ENCODE results near the gene POLR1F. TPM values are rescaled to one million over a fixed set of nuclear protein-coding genes. Genes with fewer than 3 reads are reported as not detected.

The POLR1F gene
- total and polyA plus RNA-seq, 9 of the 15 experiments (the other 6 are each of a cell fraction or from before 2014, with no cell fraction given) = 17.5 to 95.3 (median 32.7) TPM

DNA sequence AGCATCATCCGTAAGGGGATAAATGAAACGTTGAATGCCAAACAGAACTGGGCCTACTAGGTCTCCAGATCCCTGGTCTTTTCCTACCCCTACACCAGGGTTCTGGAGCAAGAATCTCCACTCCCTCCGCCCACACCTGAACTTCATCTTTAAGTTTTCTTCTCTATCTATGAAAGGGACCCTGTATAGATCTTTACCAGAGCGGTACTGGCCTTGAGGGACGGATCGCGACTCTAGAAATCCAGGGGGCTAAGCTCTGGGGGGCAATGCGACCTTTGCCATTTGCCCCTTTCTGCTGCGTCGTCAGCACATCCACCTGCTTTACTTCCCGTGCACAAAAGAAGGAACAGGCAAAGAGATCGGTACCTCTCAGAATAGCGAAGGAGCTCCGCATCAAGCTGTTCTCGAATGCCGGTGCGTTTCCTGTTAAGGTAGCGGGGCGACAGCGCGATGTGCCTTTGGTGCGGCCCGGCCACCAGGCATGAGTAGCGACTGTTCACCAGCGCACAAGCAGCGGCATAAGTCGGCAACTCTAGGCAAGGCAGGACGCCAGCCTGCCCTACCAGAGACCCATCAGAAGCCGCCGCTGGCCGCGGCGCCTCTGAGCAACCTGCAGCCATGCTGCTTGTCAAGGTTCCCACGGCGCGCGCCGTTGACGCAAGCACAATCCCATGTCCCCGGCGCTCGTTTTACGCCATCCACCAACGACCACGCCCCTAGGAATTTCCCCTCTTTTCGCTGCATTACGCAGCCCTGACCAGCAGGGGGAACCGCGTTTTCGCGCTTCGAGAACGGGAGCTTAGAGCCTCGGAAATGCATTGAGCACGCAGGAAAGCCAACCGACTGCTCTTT, at the start of gene POLR1F (continued):
- TF ChIP-seq NFIC (IDR thresholded peaks at IDR 0.05) (0 out of 2 replicates have a peak, but pooled peaks have one; percentile 23), NBN (IDR thresholded peaks at IDR 0.05; ENCODE audit: low read depth) (peak; percentile 89), ESRRA (IDR thresholded peaks at IDR 0.05; ENCODE audit: borderline replicate concordance, low read depth) (peak; percentile 51; the same call in 1 of the 2 replicates), KHSRP (IDR thresholded peaks at IDR 0.05) (peak; percentile 83), ZNF830 (CRISPR knock-in tag; IDR thresholded peaks at IDR 0.05) (0 out of 2 replicates have a peak, but pooled peaks have one; percentile 14), TBL1XR1 (IDR thresholded peaks at IDR 0.05; ENCODE audit: low read length in 2 of 2) (peak in 1 of 2 experiments; percentile 94; a peak in 3 of 4 replicates), ZNF766 (CRISPR knock-in tag; conservative IDR thresholded peaks at IDR 0.05) (0 out of 2 replicates have a peak, but pooled peaks have one; percentile 60), ERF (CRISPR knock-in tag; IDR thresholded peaks at IDR 0.05) (peak; percentile 17; the same call in 1 of the 2 replicates), RBFOX2 (IDR thresholded peaks at IDR 0.05; ENCODE audit: low read depth, low read length) (peak; percentile 95), HNRNPLL (IDR thresholded peaks at IDR 0.05; ENCODE audit: low read depth, low read length, poor library complexity, severe bottlenecking) (peak; percentile 94), ZBED1 (IDR thresholded peaks at IDR 0.05) (0 out of 2 replicates have a peak, but pooled peaks have one; percentile 45), GABPB1 (CRISPR knock-in tag; IDR thresholded peaks at IDR 0.05) (peak; percentile 51; the same call in 1 of the 2 replicates), CHD2 (IDR thresholded peaks at IDR 0.05; ENCODE audit: low read depth, low read length) (peak; percentile 81), KAT2B (IDR thresholded peaks at IDR 0.05; ENCODE audit: low read depth, low read length) (no peak), PCBP2 (IDR thresholded peaks at IDR 0.05; ENCODE audit: low read depth, low read length, poor library complexity, severe bottlenecking) (no peak), NFRKB (IDR thresholded peaks at IDR 0.05; ENCODE audit: low read depth) (peak; percentile 58; the same call in 1 of the 2 replicates), SETDB1 (IDR thresholded peaks at IDR 0.05; ENCODE audit: low read length) (no peak), CBX1 (IDR thresholded peaks at IDR 0.05; ENCODE audit: low read depth) (peak; percentile 87), ZBTB7A (IDR thresholded peaks at IDR 0.05; ENCODE audit: borderline replicate concordance, control insufficient read depth, low read depth, low read length) (no peak), SLC30A9 (CRISPR knock-in tag; IDR thresholded peaks at IDR 0.05) (no peak), NRF1 (conservative IDR thresholded peaks at IDR 0.05 in 1 of 2, IDR thresholded peaks at IDR 0.05 in 1 of 2) (peak; percentile 43 to 62; a peak in 3 of 4 replicates)
- TF ChIP-seq, protein P1, sequence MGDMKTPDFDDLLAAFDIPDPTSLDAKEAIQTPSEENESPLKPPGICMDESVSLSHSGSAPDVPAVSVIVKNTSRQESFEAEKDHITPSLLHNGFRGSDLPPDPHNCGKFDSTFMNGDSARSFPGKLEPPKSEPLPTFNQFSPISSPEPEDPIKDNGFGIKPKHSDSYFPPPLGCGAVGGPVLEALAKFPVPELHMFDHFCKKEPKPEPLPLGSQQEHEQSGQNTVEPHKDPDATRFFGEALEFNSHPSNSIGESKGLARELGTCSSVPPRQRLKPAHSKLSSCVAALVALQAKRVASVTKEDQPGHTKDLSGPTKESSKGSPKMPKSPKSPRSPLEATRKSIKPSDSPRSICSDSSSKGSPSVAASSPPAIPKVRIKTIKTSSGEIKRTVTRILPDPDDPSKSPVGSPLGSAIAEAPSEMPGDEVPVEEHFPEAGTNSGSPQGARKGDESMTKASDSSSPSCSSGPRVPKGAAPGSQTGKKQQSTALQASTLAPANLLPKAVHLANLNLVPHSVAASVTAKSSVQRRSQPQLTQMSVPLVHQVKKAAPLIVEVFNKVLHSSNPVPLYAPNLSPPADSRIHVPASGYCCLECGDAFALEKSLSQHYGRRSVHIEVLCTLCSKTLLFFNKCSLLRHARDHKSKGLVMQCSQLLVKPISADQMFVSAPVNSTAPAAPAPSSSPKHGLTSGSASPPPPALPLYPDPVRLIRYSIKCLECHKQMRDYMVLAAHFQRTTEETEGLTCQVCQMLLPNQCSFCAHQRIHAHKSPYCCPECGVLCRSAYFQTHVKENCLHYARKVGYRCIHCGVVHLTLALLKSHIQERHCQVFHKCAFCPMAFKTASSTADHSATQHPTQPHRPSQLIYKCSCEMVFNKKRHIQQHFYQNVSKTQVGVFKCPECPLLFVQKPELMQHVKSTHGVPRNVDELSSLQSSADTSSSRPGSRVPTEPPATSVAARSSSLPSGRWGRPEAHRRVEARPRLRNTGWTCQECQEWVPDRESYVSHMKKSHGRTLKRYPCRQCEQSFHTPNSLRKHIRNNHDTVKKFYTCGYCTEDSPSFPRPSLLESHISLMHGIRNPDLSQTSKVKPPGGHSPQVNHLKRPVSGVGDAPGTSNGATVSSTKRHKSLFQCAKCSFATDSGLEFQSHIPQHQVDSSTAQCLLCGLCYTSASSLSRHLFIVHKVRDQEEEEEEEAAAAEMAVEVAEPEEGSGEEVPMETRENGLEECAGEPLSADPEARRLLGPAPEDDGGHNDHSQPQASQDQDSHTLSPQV (IDR thresholded peaks at IDR 0.05) = 0 out of 2 replicates have a peak, but pooled peaks have one; percentile 74
- TF ChIP-seq, protein P2, sequence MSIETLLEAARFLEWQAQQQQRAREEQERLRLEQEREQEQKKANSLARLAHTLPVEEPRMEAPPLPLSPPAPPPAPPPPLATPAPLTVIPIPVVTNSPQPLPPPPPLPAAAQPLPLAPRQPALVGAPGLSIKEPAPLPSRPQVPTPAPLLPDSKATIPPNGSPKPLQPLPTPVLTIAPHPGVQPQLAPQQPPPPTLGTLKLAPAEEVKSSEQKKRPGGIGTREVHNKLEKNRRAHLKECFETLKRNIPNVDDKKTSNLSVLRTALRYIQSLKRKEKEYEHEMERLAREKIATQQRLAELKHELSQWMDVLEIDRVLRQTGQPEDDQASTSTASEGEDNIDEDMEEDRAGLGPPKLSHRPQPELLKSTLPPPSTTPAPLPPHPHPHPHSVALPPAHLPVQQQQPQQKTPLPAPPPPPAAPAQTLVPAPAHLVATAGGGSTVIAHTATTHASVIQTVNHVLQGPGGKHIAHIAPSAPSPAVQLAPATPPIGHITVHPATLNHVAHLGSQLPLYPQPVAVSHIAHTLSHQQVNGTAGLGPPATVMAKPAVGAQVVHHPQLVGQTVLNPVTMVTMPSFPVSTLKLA (conservative IDR thresholded peaks at IDR 0.05) = peak; percentile 85 to 96; a peak in 3 of 4 replicates

All from K562 (cell line).